MM.1S (cell line): ENCODE data around the gene SUPT20HL1.

Experiments
- DNase-seq: peaks from one replicate; pipeline ENCODE4 v3.0.0-alpha.2; 2015
- H2AFZ ChIP-seq: fragments of 300-600 bp; sonication (generic); 2 replicates; pipeline ENCODE4 v1.6.0; 2016; ENCODE audit warnings: antibody characterized with exemption, low read length
- H3F3A ChIP-seq: fragments of 300-600 bp; sonication (generic); 2 replicates; pipeline ENCODE4 v1.6.1; 2016; ENCODE audit warnings: mild to moderate bottlenecking, antibody characterized with exemption, low read length, moderate library complexity, mixed read lengths; ENCODE audit not compliant: insufficient read depth
- H3K27ac ChIP-seq: fragments of 300-600 bp; sonication (generic); 2 replicates; pipeline ENCODE4 v1.5.1; 2016; ENCODE audit warnings: mild to moderate bottlenecking, low read length
- H3K27me3 ChIP-seq: fragments of 300-600 bp; sonication (generic); replicated peaks from 2 replicates; pipeline ENCODE4 v1.6.0; 2016; ENCODE audit warnings: low read length; ENCODE audit not compliant: insufficient read depth
- H3K36me3 ChIP-seq: fragments of 300-600 bp; sonication (generic); replicated peaks from 2 replicates; pipeline ENCODE4 v1.6.1; 2016; ENCODE audit warnings: mild to moderate bottlenecking, low read length, mixed read lengths; ENCODE audit not compliant: insufficient read depth
- H3K4me1 ChIP-seq: fragments of 300-600 bp; sonication (generic); 2 replicates; pipeline ENCODE4 v1.6.1; 2016; ENCODE audit warnings: low read length, mixed read lengths
- H3K4me2 ChIP-seq: fragments of 300-600 bp; sonication (generic); 2 replicates; pipeline ENCODE4 v1.6.0; 2016; ENCODE audit warnings: low read depth, low read length
- H3K4me3 ChIP-seq: fragments of 300-600 bp; sonication (generic); 2 replicates; pipeline ENCODE4 v1.5.1; 2016; ENCODE audit warnings: low read length, mixed read lengths
- H3K79me2 ChIP-seq: fragments of 300-600 bp; sonication (generic); 2 replicates; pipeline ENCODE4 v1.6.1; 2016; ENCODE audit warnings: mixed run types, low read length, mixed read lengths
- H3K9ac ChIP-seq: fragments of 300-600 bp; sonication (generic); 2 replicates; pipeline ENCODE4 v1.6.1; 2016; ENCODE audit warnings: low read length, mixed read lengths
- H3K9me2 ChIP-seq: fragments of 300-600 bp; sonication (generic); replicated peaks from 2 replicates; pipeline ENCODE4 v1.6.1; 2016; ENCODE audit warnings: mild to moderate bottlenecking, low read length, mixed read lengths; ENCODE audit not compliant: insufficient read depth
- H3K9me3 ChIP-seq: fragments of 300-600 bp; sonication (generic); replicated peaks from 2 replicates; pipeline ENCODE4 v1.6.1; 2016; ENCODE audit warnings: mild to moderate bottlenecking, low read length, mixed read lengths; ENCODE audit not compliant: insufficient read depth
- H4K20me1 ChIP-seq: fragments of 300-600 bp; sonication (generic); 2 replicates; pipeline ENCODE4 v1.6.1; 2016; ENCODE audit warnings: mild to moderate bottlenecking, low read length, moderate library complexity, mixed read lengths; ENCODE audit not compliant: insufficient read depth
- EZH2 ChIP-seq: fragments of 300-600 bp; sonication (generic); optimal IDR thresholded peaks from 2 replicates; pipeline ENCODE3; 2017; ENCODE audit warnings: low read depth, mild to moderate bottlenecking, antibody characterized with exemption, low read length, mixed read lengths
- EZH2phosphoT487 ChIP-seq: fragments of 300-600 bp; sonication (generic); IDR thresholded peaks from 2 replicates; pipeline ENCODE4 v1.6.1; 2018; ENCODE audit warnings: antibody characterized with exemption, low read length
- TF ChIP-seq, protein P1 (sequence below): fragments of 300-600 bp; sonication (generic); IDR thresholded peaks from 2 replicates; pipeline ENCODE4 v1.5.1; 2016; ENCODE audit warnings: antibody characterized with exemption, low read length, mixed read lengths

Gene SUPT20HL1

GRCh38 chrX:24405959-24406358 is 45.5 kb downstream of the SUPT20HL1 start:
- H3K9me3 ChIP-seq, result no peaks in the 10 kb centered on the region
- no peak for DNase-seq
- no peak overlapping the region for H2AFZ ChIP-seq
- H3K9me2 ChIP-seq, result no peaks in the 10 kb centered on the region
- no peaks in the 10 kb centered on the region for H3K36me3 ChIP-seq
- H3K27me3 ChIP-seq, result no peaks in the 10 kb centered on the region
- no peaks in the 10 kb centered on the region for H3K79me2 ChIP-seq
- no peak overlapping the region for H3K9ac ChIP-seq
- H3K4me3 ChIP-seq, result no peak overlapping the region
- H3K4me2 ChIP-seq, result no peak overlapping the region
- TF ChIP-seq EZH2, result no peak
- no peak for TF ChIP-seq EZH2phosphoT487
- TF ChIP-seq, protein P1, sequence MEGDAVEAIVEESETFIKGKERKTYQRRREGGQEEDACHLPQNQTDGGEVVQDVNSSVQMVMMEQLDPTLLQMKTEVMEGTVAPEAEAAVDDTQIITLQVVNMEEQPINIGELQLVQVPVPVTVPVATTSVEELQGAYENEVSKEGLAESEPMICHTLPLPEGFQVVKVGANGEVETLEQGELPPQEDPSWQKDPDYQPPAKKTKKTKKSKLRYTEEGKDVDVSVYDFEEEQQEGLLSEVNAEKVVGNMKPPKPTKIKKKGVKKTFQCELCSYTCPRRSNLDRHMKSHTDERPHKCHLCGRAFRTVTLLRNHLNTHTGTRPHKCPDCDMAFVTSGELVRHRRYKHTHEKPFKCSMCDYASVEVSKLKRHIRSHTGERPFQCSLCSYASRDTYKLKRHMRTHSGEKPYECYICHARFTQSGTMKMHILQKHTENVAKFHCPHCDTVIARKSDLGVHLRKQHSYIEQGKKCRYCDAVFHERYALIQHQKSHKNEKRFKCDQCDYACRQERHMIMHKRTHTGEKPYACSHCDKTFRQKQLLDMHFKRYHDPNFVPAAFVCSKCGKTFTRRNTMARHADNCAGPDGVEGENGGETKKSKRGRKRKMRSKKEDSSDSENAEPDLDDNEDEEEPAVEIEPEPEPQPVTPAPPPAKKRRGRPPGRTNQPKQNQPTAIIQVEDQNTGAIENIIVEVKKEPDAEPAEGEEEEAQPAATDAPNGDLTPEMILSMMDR, result no peak
- no peaks in the 10 kb centered on the region for H4K20me1 ChIP-seq
- no peaks in the 10 kb centered on the region for H3F3A ChIP-seq
- H3K27ac ChIP-seq, result no peak overlapping the region
- H3K4me1 ChIP-seq, result no peaks in the 10 kb centered on the region
